ENCODE data around the gene KAT6B.
"Not testable (repeated sequence)": the region's sequence is repeated elsewhere in the genome, so short reads cannot be mapped to it uniquely, and the experiment has no call there.

The KAT6B gene

GRCh38 chr10:74875966-74876365 is 49.6 kb downstream of the KAT6B start:
- DNase-seq, result no peak
- H3K9me3 ChIP-seq, result no peaks in the 10 kb centered on the region
- H3K4me1 ChIP-seq, result no peaks in the 10 kb centered on the region
- no peaks in the 10 kb centered on the region for H3K36me3 ChIP-seq
- TF ChIP-seq CTCF (IDR thresholded peaks at IDR 0.05; ENCODE audit: low read depth, low read length), result no peak
- no peak overlapping the region for H3K4me3 ChIP-seq (ENCODE audit: low read depth, low read length)
- H3K27me3 ChIP-seq, result no peaks in the 10 kb centered on the region

- H3K27me3 ChIP-seq; H3K4me3 ChIP-seq (ENCODE audit: low read depth, low read length); DNase-seq; H3K4me1 ChIP-seq; H3K9me3 ChIP-seq; H3K36me3 ChIP-seq: not testable (repeated sequence)
These were observed 50.7 kb downstream of the KAT6B start for GRCh38 chr10:74877054-74877453.

- Histone ChIP-seq H3K4me1 (no peaks in the 10 kb centered on the region), H3K9me3 (no peaks in the 10 kb centered on the region), H3K4me3 (ENCODE audit: low read depth, low read length) (no peak overlapping the region), H3K27me3 (no peaks in the 10 kb centered on the region), H3K36me3 (no peaks in the 10 kb centered on the region)
- no peak for DNase-seq
- no peak for TF ChIP-seq CTCF (IDR thresholded peaks at IDR 0.05; ENCODE audit: low read depth, low read length)
These were observed 51.5 kb downstream of the KAT6B start for GRCh38 chr10:74877898-74878297.

GRCh38 chr10:74880041-74880440 is 53.6 kb downstream of the KAT6B start:
- Histone ChIP-seq H3K4me1 (no peaks in the 10 kb centered on the region), H3K4me3 (ENCODE audit: low read depth, low read length) (no peak overlapping the region), H3K36me3 (no peaks in the 10 kb centered on the region), H3K9me3 (no peaks in the 10 kb centered on the region), H3K27me3 (no peaks in the 10 kb centered on the region)
- DNase-seq, result no peak
- no peak for TF ChIP-seq CTCF (IDR thresholded peaks at IDR 0.05; ENCODE audit: low read depth, low read length)

GRCh38 chr10:74881253-74881884 is 55.0 kb downstream of the KAT6B start:
- no peak for TF ChIP-seq CTCF (IDR thresholded peaks at IDR 0.05; ENCODE audit: low read depth, low read length)
- no peak for DNase-seq
- Histone ChIP-seq H3K36me3 (no peaks in the 10 kb centered on the region), H3K27me3 (no peaks in the 10 kb centered on the region), H3K9me3 (no peaks in the 10 kb centered on the region), H3K4me1 (no peaks in the 10 kb centered on the region), H3K4me3 (ENCODE audit: low read depth, low read length) (no peak overlapping the region)

- no peak for DNase-seq
- Histone ChIP-seq H3K4me1 (no peaks in the 10 kb centered on the region), H3K36me3 (no peaks in the 10 kb centered on the region), H3K9me3 (no peaks in the 10 kb centered on the region), H3K4me3 (ENCODE audit: low read depth, low read length) (no peak overlapping the region), H3K27me3 (no peaks in the 10 kb centered on the region)
- no peak for TF ChIP-seq CTCF (IDR thresholded peaks at IDR 0.05; ENCODE audit: low read depth, low read length)
These were observed 56.0 kb downstream of the KAT6B start for GRCh38 chr10:74882427-74882826.

GRCh38 chr10:74882831-74883230 is 56.4 kb downstream of the KAT6B start:
- DNase-seq, result no peak
- Histone ChIP-seq H3K4me3 (ENCODE audit: low read depth, low read length) (no peak overlapping the region), H3K36me3 (no peaks in the 10 kb centered on the region), H3K9me3 (no peaks in the 10 kb centered on the region), H3K4me1 (no peaks in the 10 kb centered on the region), H3K27me3 (no peaks in the 10 kb centered on the region)
- TF ChIP-seq CTCF (IDR thresholded peaks at IDR 0.05; ENCODE audit: low read depth, low read length), result no peak

Data from BE2C (cell line).